Stimulated activated CD8-positive, alpha-beta memory T cell treated with anti-CD3 and anti-CD28 coated beads, Interleukin-4, amount 100 ng/mL, for 24 hours (primary cell): ENCODE measurements around the gene TCP11L2.
"Not testable (repeated sequence)": the region's sequence is repeated elsewhere in the genome, so short reads cannot be mapped to it uniquely, and the experiment has no call there.

Source experiments
- DNase-seq: peaks from one replicate; pipeline ENCODE4 v3.0.0-alpha.2; 2020; ENCODE audit warnings: low read depth

TCP11L2 gene

GRCh38 chr12:106307181-106307580, 4.6 kb downstream of the TCP11L2 start:
- DNase-seq: no peak

DNA sequence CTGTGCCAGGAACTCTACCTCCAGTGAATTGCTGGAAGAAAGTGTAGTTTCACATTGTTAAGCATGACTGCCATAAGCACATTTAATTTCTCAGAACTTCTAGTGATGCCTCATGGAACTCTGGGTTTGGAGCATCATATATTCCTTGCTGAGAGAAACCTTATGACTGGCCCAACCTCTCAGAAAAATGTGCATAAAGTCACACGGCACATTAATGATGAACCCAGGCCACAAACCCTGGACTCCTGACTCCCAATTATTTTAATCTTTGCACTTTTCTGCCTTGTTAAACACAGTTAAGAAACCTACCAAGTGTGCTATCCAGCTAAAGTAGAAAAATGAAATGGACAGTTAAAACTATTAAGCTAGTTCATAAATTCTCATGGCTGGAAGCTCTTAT, 5.6 kb downstream of the TCP11L2 start:
- no peak for DNase-seq

DNA sequence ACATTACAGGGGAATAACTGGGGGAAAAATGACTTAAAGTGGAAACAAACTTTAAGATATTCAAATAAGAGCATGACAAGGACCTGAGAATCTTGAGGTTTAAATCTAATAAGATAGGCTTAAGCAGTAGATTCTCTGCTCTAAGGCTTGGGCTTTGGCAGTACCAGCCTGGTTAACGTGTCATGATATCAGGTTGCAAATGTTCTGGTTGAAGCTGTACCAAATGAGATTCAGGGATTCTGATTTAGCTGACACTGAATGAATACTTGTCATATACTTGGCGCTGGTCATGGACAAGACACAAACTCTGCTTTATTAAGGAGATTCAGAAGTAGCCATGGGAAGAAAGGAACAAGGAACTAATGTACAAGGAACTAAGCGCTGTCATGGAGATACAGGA, 6.1 kb downstream of the TCP11L2 start:
- DNase-seq: no peak

- no peak for DNase-seq
Measured at GRCh38 chr12:106309671-106310505, 7.4 kb downstream of the TCP11L2 start.

GRCh38 chr12:106310687-106311086, 8.2 kb downstream of the TCP11L2 start:
- no peak for DNase-seq

- DNase-seq: no peak
Measured at GRCh38 chr12:106311139-106311538, 8.6 kb downstream of the TCP11L2 start.

- not testable (repeated sequence) for DNase-seq
Measured at GRCh38 chr12:106313413-106313812, 10.9 kb downstream of the TCP11L2 start.

DNA sequence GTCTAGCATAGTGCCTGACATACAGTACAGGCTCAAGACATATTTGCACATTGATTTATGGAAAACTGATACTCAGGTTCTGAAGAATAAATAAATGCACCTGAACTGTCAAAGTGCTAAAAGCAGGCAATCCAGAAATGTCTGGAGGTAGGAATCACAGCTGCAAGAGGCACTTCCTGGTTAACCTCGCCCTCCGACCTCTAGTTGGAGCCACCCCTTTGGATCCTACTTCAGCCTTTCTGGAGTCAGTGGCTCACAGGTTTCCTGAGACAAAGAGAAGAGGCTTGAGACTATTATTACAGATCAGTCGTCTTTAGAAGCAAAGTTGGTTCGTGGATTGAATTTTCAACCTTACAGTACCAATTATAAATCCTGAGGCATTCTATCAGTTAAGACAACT, 13.0 kb downstream of the TCP11L2 start:
- no peak for DNase-seq

- no peak for DNase-seq
Measured at GRCh38 chr12:106317406-106318082, 15.0 kb downstream of the TCP11L2 start.

DNA sequence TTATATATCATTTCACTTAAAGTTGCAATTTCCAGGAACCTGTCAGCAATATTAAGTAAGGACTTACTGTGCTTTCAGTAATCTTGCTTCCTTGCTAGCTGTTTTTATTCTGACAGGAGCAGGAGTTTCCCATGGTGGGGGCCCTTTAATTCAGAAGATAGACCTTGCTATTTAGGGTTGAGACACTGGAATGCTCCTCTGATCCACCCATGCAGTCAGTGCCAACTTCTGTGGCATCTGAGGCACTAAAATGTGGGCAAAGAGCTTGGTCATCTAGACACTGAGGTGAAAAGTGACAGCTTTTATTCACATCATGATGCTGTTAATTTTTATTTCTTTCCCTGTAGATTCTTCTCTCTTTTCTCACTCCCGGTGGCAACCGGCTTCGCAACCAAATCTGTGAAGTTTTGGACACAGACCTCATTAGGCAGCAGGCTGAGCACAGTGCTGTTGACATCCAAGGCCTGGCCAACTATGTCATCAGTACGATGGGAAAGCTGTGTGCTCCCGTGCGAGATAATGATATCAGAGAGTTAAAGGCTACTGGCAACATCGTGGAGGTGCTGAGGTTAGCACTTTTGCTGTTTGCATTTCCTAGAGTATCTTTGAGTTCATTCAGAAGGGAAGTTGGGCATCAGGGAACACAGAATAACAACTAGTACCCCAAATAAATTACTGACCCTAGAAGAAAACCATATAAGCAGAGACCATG, 18.8 kb downstream of the TCP11L2 start:
- DNase-seq: no peak

DNA sequence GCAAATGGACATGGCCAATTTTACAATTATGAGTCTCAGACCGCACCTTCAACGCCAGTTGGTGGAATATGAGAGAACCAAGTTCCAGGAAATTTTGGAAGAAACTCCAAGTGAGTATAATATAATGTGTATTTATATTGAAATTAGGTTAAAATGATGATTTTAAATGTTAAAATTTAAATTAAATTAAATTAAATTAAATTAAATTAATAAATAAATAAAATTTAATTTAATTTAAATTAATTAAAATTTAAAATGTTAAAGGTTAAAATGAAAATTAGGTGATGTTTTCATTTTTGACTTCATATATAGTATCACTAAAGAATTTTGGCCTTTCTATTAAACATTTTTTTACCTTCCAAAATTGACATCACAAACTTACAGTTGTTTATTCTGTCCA, 21.0 kb downstream of the TCP11L2 start:
- no peak for DNase-seq

GRCh38 chr12:106327309-106327869, 24.9 kb downstream of the TCP11L2 start:
- DNase-seq: no peak

DNA sequence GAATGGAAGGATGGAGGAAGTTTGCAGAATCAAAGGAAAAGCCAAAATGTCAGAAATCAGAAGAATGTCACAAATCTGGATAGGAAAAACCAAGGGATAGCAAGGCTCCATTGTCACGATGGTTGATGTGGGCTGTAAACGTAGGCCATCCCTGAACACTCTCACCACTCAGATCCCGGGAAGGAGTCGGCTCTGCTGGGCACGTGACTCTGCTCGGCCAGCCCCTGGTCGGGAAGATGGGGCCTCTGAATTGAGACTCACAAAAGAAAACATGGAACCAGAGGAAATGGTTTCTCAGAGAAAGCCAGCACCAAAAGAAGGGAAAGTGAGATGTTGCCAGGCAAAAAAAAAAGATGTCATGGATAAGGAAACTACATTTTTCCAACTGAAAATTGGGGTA, 26.2 kb downstream of the TCP11L2 start:
- no peak for DNase-seq

DNA sequence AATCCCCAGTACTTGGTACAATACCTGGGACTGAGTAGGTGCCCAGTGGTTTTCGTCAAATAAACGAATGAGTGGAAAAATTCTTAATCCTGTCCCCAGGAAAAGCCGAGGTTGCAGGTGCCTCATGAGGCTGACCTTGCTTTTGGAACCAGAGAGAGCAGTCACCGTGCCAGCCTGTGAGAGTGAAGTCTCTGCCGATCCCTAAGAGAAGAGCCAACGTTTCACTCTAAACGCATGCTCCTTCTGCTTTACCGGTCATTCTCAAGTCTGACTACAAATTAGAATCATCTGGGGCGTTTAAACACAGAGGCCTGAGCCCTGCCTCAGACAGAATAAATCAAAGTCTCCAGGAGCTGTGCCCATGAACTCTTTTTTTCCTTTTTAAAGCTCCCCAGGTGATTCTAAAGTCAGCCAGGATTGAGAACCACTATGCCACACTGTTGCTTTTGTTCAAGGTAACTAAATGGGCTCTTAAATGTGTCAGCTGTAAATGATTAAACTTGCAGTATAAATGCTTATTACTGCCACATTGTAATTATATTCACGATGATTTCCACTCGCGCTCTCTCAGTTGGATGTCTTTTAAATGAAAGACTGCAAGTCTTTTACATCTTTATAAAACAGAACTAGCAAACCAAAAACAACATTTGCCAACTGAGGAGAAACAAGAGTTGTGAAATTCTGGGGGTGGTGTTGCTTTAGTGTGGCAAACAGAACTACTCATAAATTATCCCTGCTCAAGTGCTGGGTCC, 26.9 kb downstream of the TCP11L2 start:
- no peak for DNase-seq

GRCh38 chr12:106331599-106331998, 29.1 kb downstream of the TCP11L2 start:
- DNase-seq: no peak

GRCh38 chr12:106332536-106332935, 30.0 kb downstream of the TCP11L2 start:
- DNase-seq: no peak

DNA sequence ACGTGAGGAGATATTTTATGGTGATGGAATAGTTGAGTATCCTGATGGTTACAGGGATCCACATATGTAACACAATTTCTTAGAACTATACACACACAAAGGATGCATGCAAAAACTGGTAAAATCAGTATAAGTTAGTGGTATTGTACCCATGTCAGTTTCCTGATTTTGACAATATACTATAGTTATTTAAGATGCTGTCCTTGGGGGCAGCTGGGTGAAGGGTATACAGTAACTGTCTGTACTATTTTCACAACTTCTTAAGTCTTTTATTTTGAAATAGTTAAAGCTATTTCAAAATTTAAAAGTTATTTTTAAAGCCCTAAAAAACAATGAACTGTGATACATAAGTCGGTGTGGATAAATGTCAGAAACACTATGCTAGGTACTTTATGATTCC, 30.5 kb downstream of the TCP11L2 start:
- DNase-seq: no peak

GRCh38 chr12:106333756-106334155, 31.2 kb downstream of the TCP11L2 start:
- no peak for DNase-seq

DNA sequence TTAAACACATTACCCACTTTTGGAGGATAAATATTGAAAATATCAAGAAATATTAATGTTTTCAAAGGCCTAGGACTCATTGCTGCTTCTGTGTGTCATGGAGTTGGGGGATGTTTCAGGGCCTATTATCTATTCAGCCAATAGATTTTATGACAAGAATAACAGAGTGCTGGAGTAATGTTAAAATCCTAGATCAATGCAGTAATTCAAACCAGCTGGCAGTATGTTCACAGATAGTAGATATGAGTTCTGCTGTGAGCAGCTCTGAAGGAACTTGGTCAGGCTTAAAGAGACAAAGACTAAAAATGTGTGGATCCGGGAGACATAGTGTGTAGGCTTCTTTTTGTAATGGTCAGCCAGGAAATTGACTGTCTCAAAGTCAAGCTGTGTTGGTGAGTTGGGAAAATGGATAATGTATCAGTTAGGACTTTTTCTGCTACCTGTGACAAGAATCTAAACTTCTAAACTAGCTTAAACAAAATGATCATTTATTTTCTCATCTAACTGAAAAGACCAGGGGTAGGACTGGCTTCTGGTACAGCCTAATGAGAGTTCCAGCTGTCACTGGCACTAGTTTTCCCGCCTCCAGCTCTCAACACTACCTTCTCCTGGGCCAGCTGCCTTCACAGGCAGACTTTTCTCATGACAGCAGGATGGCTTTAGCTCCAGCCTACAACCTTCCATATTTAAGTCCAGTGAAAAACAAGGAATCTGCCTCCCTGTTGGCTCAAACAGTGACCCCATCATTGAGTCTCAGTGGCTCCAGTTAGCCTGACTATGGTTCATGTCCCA, 38.7 kb downstream of the TCP11L2 start:
- DNase-seq: no peak

GRCh38 chr12:106342397-106343213, 40.1 kb downstream of the TCP11L2 start:
- DNase-seq: no peak
